ENCODE data around the gene CAMKK2.
"Not testable (repeated sequence)": the region's sequence is repeated elsewhere in the genome, so short reads cannot be mapped to it uniquely, and the experiment has no call there.

The CAMKK2 gene

DNA sequence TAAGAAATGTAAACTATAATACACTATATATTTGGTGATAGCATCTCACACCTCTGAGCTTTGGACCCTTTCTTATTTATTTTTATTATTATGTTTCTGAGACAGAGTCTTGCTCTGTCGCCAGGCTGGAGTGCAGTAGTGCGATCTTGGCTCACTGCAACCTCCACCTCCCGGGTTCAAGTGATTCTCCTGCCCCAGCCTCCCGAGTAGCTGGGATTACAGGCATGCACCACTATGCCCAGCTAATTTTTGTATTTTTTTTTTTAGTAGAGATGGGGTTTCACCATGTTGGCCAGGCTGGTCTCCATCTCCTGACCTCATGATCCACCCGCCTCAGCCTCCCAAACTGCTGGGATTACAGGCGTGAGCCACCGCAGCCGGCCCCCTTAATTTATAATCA lies 10.9 kb upstream of the CAMKK2 start:
- H3K27me3 ChIP-seq (ENCODE audit: insufficient read depth, low read length); H2AK5ac ChIP-seq (ENCODE audit: low read length); H3K4me1 ChIP-seq (ENCODE audit: control insufficient read depth in 1 of 2, insufficient read depth in 2 of 2, low read length in 2 of 2); H3K4me2 ChIP-seq (ENCODE audit: low read length); H3K79me1 ChIP-seq (ENCODE audit: low read length); H3K9me3 ChIP-seq (ENCODE audit: insufficient read depth, low read depth, low read length); H3K4ac ChIP-seq (ENCODE audit: low read depth, low read length); H2BK5ac ChIP-seq (ENCODE audit: low read depth, low read length, poor library complexity); H3K18ac ChIP-seq (ENCODE audit: low read length); H2BK120ac ChIP-seq (ENCODE audit: insufficient read depth, low read length, poor library complexity); H3K79me2 ChIP-seq (ENCODE audit: control insufficient read depth, insufficient read depth, low read length, poor library complexity); H2AFZ ChIP-seq (ENCODE audit: insufficient read depth, low read length, poor library complexity); H2BK12ac ChIP-seq (ENCODE audit: low read length); H3K27ac ChIP-seq (ENCODE audit: low read depth, low read length); H3K23ac ChIP-seq (ENCODE audit: low read length); H3K9ac ChIP-seq (ENCODE audit: low read length); DNase-seq; H4K91ac ChIP-seq (ENCODE audit: low read depth, low read length); H4K8ac ChIP-seq (ENCODE audit: low read depth, low read length); H3K14ac ChIP-seq (ENCODE audit: low read length); H4K12ac ChIP-seq (ENCODE audit: low read depth, low read length); H3K4me3 ChIP-seq (ENCODE audit: low read depth, low read length): not testable (repeated sequence)
- peaks cover 10 to 14% of the 10 kb centered on the region in 2 experiments for H3K36me3 ChIP-seq (ENCODE audit: control insufficient read depth in 1 of 2, insufficient read depth in 2 of 2, low read length in 2 of 2)
- no CpG with 5 or more reads among the region's 8 CpGs for WGBS (ENCODE audit: extremely low coverage, insufficient coverage, insufficient read length)

DNA sequence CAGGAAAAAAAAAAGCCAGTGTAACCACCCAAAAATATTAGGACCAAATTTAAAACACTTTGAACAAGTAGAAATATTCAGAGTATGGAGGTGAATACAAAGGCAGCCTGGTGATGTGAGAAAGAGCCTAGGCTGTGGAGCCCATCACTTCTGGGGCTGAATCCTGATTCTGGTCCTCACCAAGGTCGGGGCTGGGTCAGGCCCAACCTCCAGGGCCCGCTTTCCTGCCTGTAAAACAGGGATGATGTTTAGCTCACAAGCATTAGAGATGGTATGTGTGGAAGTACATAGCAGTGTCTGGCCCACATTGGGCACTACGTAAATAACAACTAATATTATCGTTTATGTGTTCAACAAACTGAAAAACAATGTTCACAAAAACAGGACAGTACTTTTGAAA lies 7.8 kb upstream of the CAMKK2 start:
- H2BK12ac ChIP-seq (ENCODE audit: low read length) = no peak overlapping the region
- H3K4ac ChIP-seq (ENCODE audit: low read depth, low read length) = no peak overlapping the region
- no CpG with 5 or more reads among the region's 4 CpGs for WGBS (ENCODE audit: extremely low coverage, insufficient coverage, insufficient read length)
- no peak overlapping the region for H4K8ac ChIP-seq (ENCODE audit: low read depth, low read length)
- H3K23ac ChIP-seq (ENCODE audit: low read length) = no peak overlapping the region
- H3K4me2 ChIP-seq (ENCODE audit: low read length) = no peak overlapping the region
- H4K12ac ChIP-seq (ENCODE audit: low read depth, low read length) = no peak overlapping the region
- no peak overlapping the region for H3K4me3 ChIP-seq (ENCODE audit: low read depth, low read length)
- H2AFZ ChIP-seq (ENCODE audit: insufficient read depth, low read length, poor library complexity) = no peak overlapping the region
- peak in 1 of 2 donors; percentile 40 for DNase-seq
- H3K9ac ChIP-seq (ENCODE audit: low read length) = no peak overlapping the region
- no peak overlapping the region for H4K91ac ChIP-seq (ENCODE audit: low read depth, low read length)
- H3K36me3 ChIP-seq (ENCODE audit: control insufficient read depth in 1 of 2, insufficient read depth in 2 of 2, low read length in 2 of 2) = peaks cover 6 to 7% of the 10 kb centered on the region in 2 experiments
- H3K4me1 ChIP-seq (ENCODE audit: control insufficient read depth in 1 of 2, insufficient read depth in 2 of 2, low read length in 2 of 2) = no peaks in the 10 kb centered on the region
- H3K79me1 ChIP-seq (ENCODE audit: low read length) = no peaks in the 10 kb centered on the region
- H3K14ac ChIP-seq (ENCODE audit: low read length) = no peak overlapping the region
- H2AK5ac ChIP-seq (ENCODE audit: low read length) = no peak overlapping the region
- no peak overlapping the region for H3K27ac ChIP-seq (ENCODE audit: low read depth, low read length)
- H3K79me2 ChIP-seq (ENCODE audit: control insufficient read depth, insufficient read depth, low read length, poor library complexity) = no peaks in the 10 kb centered on the region
- H2BK120ac ChIP-seq (ENCODE audit: insufficient read depth, low read length, poor library complexity) = no peak overlapping the region
- no peaks in the 10 kb centered on the region for H3K27me3 ChIP-seq (ENCODE audit: insufficient read depth, low read length)
- H3K18ac ChIP-seq (ENCODE audit: low read length) = no peak overlapping the region
- H2BK5ac ChIP-seq (ENCODE audit: low read depth, low read length, poor library complexity) = no peak overlapping the region
- no peaks in the 10 kb centered on the region for H3K9me3 ChIP-seq (ENCODE audit: insufficient read depth, low read depth, low read length)

DNA sequence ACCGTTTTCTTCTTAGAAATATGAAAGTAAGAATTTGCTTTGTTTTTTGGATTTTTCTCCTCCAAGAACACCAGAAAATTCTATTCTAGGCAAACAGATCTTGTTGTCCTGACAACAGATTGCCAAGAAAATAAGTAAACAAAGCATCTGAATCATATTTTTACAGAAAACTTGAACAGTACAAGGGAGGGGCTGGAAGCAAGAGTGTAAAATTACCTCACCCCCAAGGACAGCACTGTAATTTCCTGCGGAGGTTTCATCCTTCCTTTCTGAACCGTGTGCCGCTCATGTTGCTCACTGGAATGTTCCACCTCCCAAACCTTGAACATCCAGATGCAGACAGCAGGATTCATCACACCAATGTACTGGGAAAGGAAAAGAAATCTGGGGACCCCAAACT lies 5.4 kb upstream of the CAMKK2 start:
- H3K79me1 ChIP-seq (ENCODE audit: low read length) = peaks cover 7% of the 10 kb centered on the region
- H3K27ac ChIP-seq (ENCODE audit: low read depth, low read length) = no peak overlapping the region
- H3K4me1 ChIP-seq (ENCODE audit: control insufficient read depth in 1 of 2, insufficient read depth in 2 of 2, low read length in 2 of 2) = peaks cover 3 to 5% of the 10 kb centered on the region in 2 experiments
- no peak overlapping the region for H2BK120ac ChIP-seq (ENCODE audit: insufficient read depth, low read length, poor library complexity)
- H3K4ac ChIP-seq (ENCODE audit: low read depth, low read length) = no peak overlapping the region
- H2BK5ac ChIP-seq (ENCODE audit: low read depth, low read length, poor library complexity) = no peak overlapping the region
- no peak overlapping the region for H2BK12ac ChIP-seq (ENCODE audit: low read length)
- no peak overlapping the region for H3K23ac ChIP-seq (ENCODE audit: low read length)
- no CpG with 5 or more reads among the region's 4 CpGs for WGBS (ENCODE audit: extremely low coverage, insufficient coverage, insufficient read length)
- no peaks in the 10 kb centered on the region for H3K9me3 ChIP-seq (ENCODE audit: insufficient read depth, low read depth, low read length)
- H2AK5ac ChIP-seq (ENCODE audit: low read length) = no peak overlapping the region
- no peak overlapping the region for H3K4me3 ChIP-seq (ENCODE audit: low read depth, low read length)
- peak in 1 of 2 donors; percentile 59 for DNase-seq
- H3K14ac ChIP-seq (ENCODE audit: low read length) = no peak overlapping the region
- no peaks in the 10 kb centered on the region for H3K27me3 ChIP-seq (ENCODE audit: insufficient read depth, low read length)
- H4K8ac ChIP-seq (ENCODE audit: low read depth, low read length) = no peak overlapping the region
- H3K79me2 ChIP-seq (ENCODE audit: control insufficient read depth, insufficient read depth, low read length, poor library complexity) = peaks cover 4% of the 10 kb centered on the region
- H4K91ac ChIP-seq (ENCODE audit: low read depth, low read length) = no peak overlapping the region
- H3K4me2 ChIP-seq (ENCODE audit: low read length) = no peak overlapping the region
- no peaks in the 10 kb centered on the region for H3K36me3 ChIP-seq (ENCODE audit: control insufficient read depth in 1 of 2, insufficient read depth in 2 of 2, low read length in 2 of 2)
- H3K18ac ChIP-seq (ENCODE audit: low read length) = no peak overlapping the region
- H2AFZ ChIP-seq (ENCODE audit: insufficient read depth, low read length, poor library complexity) = no peak overlapping the region
- no peak overlapping the region for H4K12ac ChIP-seq (ENCODE audit: low read depth, low read length)
- no peak overlapping the region for H3K9ac ChIP-seq (ENCODE audit: low read length)

DNA sequence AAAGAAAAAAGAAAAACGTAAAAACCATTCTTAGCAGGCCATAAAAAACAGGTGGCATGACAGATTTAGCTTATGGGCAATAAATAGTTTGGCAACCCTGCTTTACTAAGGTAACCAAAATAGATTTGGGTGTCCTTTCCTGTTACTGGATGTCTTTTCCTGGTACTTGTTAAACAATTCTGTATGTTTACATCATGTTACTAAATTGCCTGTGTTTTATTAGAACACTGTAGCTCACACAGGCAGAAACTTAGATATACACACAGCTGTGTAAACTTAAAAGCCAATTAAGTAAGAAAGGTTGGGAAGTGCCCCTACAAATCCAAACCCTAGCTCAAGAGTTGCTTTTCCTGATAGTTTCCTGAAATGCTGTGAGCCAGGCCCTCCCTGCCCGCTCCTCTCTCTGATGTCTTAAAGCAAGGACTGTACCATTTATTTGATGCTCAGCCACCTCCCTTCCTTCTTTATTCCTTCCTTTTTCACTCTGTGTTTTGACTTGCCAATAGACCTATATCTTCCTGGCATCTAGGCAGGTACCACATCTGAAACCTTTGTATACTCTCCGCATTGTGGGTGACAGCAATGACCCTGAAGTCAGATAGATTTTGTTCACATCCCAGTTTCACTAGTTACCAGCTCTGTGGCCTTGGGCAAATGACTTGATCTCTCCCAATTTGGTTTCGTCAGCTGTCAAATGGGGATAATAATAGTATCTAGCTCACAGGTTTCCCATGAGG lies 3.7 kb upstream of the CAMKK2 start:
- H3K4me2 ChIP-seq (ENCODE audit: low read length) = no peak overlapping the region

More for the DNA sequence above, 3.7 kb upstream of the CAMKK2 start:
- Histone ChIP-seq H3K9me3 (ENCODE audit: insufficient read depth, low read depth, low read length) (no peaks in the 10 kb centered on the region), H3K27ac (ENCODE audit: low read depth, low read length) (no peak overlapping the region), H4K91ac (ENCODE audit: low read depth, low read length) (no peak overlapping the region), H2AFZ (ENCODE audit: insufficient read depth, low read length, poor library complexity) (no peak overlapping the region), H2BK12ac (ENCODE audit: low read length) (no peak overlapping the region), H4K8ac (ENCODE audit: low read depth, low read length) (no peak overlapping the region), H3K4me1 (ENCODE audit: control insufficient read depth in 1 of 2, insufficient read depth in 2 of 2, low read length in 2 of 2) (peaks cover 8 to 12% of the 10 kb centered on the region in 2 experiments), H2BK5ac (ENCODE audit: low read depth, low read length, poor library complexity) (no peak overlapping the region), H3K79me1 (ENCODE audit: low read length) (peaks cover 13% of the 10 kb centered on the region), H3K14ac (ENCODE audit: low read length) (no peak overlapping the region), H2AK5ac (ENCODE audit: low read length) (no peak overlapping the region), H2BK120ac (ENCODE audit: insufficient read depth, low read length, poor library complexity) (no peak overlapping the region), H3K4ac (ENCODE audit: low read depth, low read length) (no peak overlapping the region), H3K4me3 (ENCODE audit: low read depth, low read length) (no peak overlapping the region), H3K23ac (ENCODE audit: low read length) (no peak overlapping the region), H3K27me3 (ENCODE audit: insufficient read depth, low read length) (no peaks in the 10 kb centered on the region), H3K36me3 (ENCODE audit: control insufficient read depth in 1 of 2, insufficient read depth in 2 of 2, low read length in 2 of 2) (no peaks in the 10 kb centered on the region), H3K9ac (ENCODE audit: low read length) (no peak overlapping the region), H3K79me2 (ENCODE audit: control insufficient read depth, insufficient read depth, low read length, poor library complexity) (peaks cover 11% of the 10 kb centered on the region), H3K18ac (ENCODE audit: low read length) (no peak overlapping the region), H4K12ac (ENCODE audit: low read depth, low read length) (no peak overlapping the region)
- WGBS (ENCODE audit: extremely low coverage, insufficient coverage, insufficient read length) = no CpG with 5 or more reads among the region's 4 CpGs
- DNase-seq = no peak

All from trophoblast cell (in vitro differentiated cells and primary cell).